Measurements from ENCODE around the gene GRAMD1A. TPM values are rescaled to one million over a fixed set of nuclear protein-coding genes. Genes with fewer than 3 reads are reported as not detected.

GRAMD1A gene
- total and polyA plus RNA-seq, 9 of the 15 experiments (the other 6 are each of a cell fraction or from before 2014, with no cell fraction given) = 1.4 to 63.8 (median 38.5) TPM

GRCh38 chr19:35043906-35044305, 43.8 kb downstream of the GRAMD1A start:
- Histone ChIP-seq H2AFZ (ENCODE audit: low read depth, low read length) (no peak overlapping the region), H3K4me2 (ENCODE audit: insufficient read depth, low read length) (no peak overlapping the region), H3K79me2 (ENCODE audit: control insufficient read depth, insufficient read depth, low read length) (no peaks in the 10 kb centered on the region), H3K36me3 (ENCODE audit: control insufficient read depth, insufficient read depth, low read length) (no peaks in the 10 kb centered on the region), H3K4me3 (no peak overlapping the region), H3K27me3 (ENCODE audit: control insufficient read depth in 2 of 2, insufficient read depth in 2 of 2, low read length in 2 of 2) (no peaks in the 10 kb centered on the region), H3K4me1 (replicated peaks in 1 of 2; ENCODE audit: control insufficient read depth in 2 of 2, insufficient read depth in 2 of 2, low read length in 2 of 2) (peaks cover 21 to 41% of the 10 kb centered on the region in 2 experiments), H3K9ac (ENCODE audit: insufficient read depth in 1 of 2, low read depth in 2 of 2, low read length in 2 of 2) (0 out of 4 replicates have a peak overlapping the region, but pooled peaks of 1 of the 2 experiments have one; percentile 50), H3K9me3 (replicated peaks; ENCODE audit: control insufficient read depth, insufficient read depth, low read depth, low read length) (no peaks in the 10 kb centered on the region), H4K20me1 (replicated peaks; ENCODE audit: control insufficient read depth, insufficient read depth, low read length) (no peaks in the 10 kb centered on the region), H3K27ac (ENCODE audit: extremely low read depth, low read depth, low read length) (no peak overlapping the region), H3K9me1 (ENCODE audit: control insufficient read depth, insufficient read depth, low read length) (no peaks in the 10 kb centered on the region)
- 60% methylated on average over 14 of the region's 14 CpGs for WGBS (ENCODE audit: insufficient coverage, low coverage, missing lambda C conversion rate)
- FAIRE-seq = no peak
- ATAC-seq = no peak
- no peak for TF ChIP-seq SMAD2 (IDR thresholded peaks at IDR 0.05; ENCODE audit: low read depth, low read length)
- 0 out of 2 replicates have a peak, but pooled peaks have one; percentile 12 for TF ChIP-seq TSC22D4 (tag; IDR thresholded peaks at IDR 0.05)
- TF ChIP-seq ZNF224 (CRISPR knock-in tag; IDR thresholded peaks at IDR 0.05) = no peak
- no peak for TF ChIP-seq HSF4 (CRISPR knock-in tag; IDR thresholded peaks at IDR 0.05; ENCODE audit: borderline replicate concordance)
- TF ChIP-seq FOXM1 (IDR thresholded peaks at IDR 0.05; ENCODE audit: low read depth) = no peak
- TF ChIP-seq FOXM1 (CRISPR knock-in tag; IDR thresholded peaks at IDR 0.05; ENCODE audit: low read depth) = no peak
- POLR2A ChIA-PET = interaction anchor here (0.8 to 1.3 kb wide), 4 partner anchors 12 to 49 kb away, joined by 3 to 8 read pairs (median 4); no protein-coding TSS in a partner anchor
- intact Hi-C loops (cut with micrococcal nuclease) (loop anchor here (2.0 to 10.0 kb wide), 2 partner anchors 51 to 71 kb away; no protein-coding TSS in a partner anchor), in situ Hi-C loops (cut with MboI) (no loop called here)
- BruUV-seq (replicated peaks) = no TSS peak
- CTCF ChIA-PET (ENCODE audit: low intra/inter-chr PET ratio) = interaction anchor here (1.4 to 2.0 kb wide), 3 partner anchors 23 to 92 kb away, joined by 5 to 13 read pairs (median 5); partner anchors contain the start of gene LGI4
- DNase-seq (ENCODE audit: extremely low read depth in 1 of 4, low spot score in 3 of 4) = no peak
